Epidermal melanocyte (primary cell): ENCODE data around the gene OR2A12.
"Not testable (repeated sequence)": the region's sequence is repeated elsewhere in the genome, so short reads cannot be mapped to it uniquely, and the experiment has no call there.

Source experiments
- DNase-seq: peaks from one replicate; pipeline ENCODE4 v3.0.0; 2011; ENCODE audit warnings: low spot score; ENCODE audit not compliant: insufficient read length

The OR2A12 gene

GRCh38 chr7:144085978-144086377 lies at the start of gene OR2A12:
Gene OR2A12 (plus strand): TSS chr7:144086278. CDS start chr7:144095108, 8,830 bp downstream.
- DNase-seq: no peak

- DNase-seq: no peak
Observed at GRCh38 chr7:144036302-144036885, 49.7 kb upstream of the OR2A12 start.

GRCh38 chr7:144037414-144038035 lies 48.6 kb upstream of the OR2A12 start:
- DNase-seq: no peak

- no peak for DNase-seq
Observed at GRCh38 chr7:144038887-144039286, 47.2 kb upstream of the OR2A12 start.

- no peak for DNase-seq
Observed at GRCh38 chr7:144048648-144049047, 37.4 kb upstream of the OR2A12 start, which contains the start of gene OR2A5. Gene OR2A5 (plus strand): TSS chr7:144048948. CDS start chr7:144050402, 1,454 bp downstream.

GRCh38 chr7:144049491-144049890 lies 36.6 kb upstream of the OR2A12 start:
- no peak for DNase-seq

- no peak for DNase-seq
Observed at GRCh38 chr7:144050093-144050492, 36.0 kb upstream of the OR2A12 start.

- not testable (repeated sequence) for DNase-seq
Observed at GRCh38 chr7:144050884-144051283, 35.2 kb upstream of the OR2A12 start.

GRCh38 chr7:144057954-144058353 lies 28.1 kb upstream of the OR2A12 start:
- no peak for DNase-seq

GRCh38 chr7:144063710-144064109 lies 22.4 kb upstream of the OR2A12 start:
- no peak for DNase-seq

GRCh38 chr7:144069511-144069910 lies 16.6 kb upstream of the OR2A12 start, which contains the start of gene OR2A25:
Gene OR2A25 (plus strand): TSS chr7:144069811. CDS start chr7:144074220, 4,409 bp downstream.
- no peak for DNase-seq

- no peak for DNase-seq
Observed at GRCh38 chr7:144069953-144070352, 16.1 kb upstream of the OR2A12 start.

- DNase-seq: no peak
Observed at GRCh38 chr7:144074374-144074773, 11.7 kb upstream of the OR2A12 start.

- DNase-seq: no peak
Observed at GRCh38 chr7:144086730-144087129, 652 bp downstream of the OR2A12 start.

GRCh38 chr7:144087230-144087629 lies 1.2 kb downstream of the OR2A12 start:
- no peak for DNase-seq

- no peak for DNase-seq
Observed at GRCh38 chr7:144090667-144091066, 4.6 kb downstream of the OR2A12 start.

- DNase-seq: no peak
Observed at GRCh38 chr7:144098776-144099175, 12.7 kb downstream of the OR2A12 start.

- DNase-seq: no peak
Observed at GRCh38 chr7:144100607-144101006, 14.5 kb downstream of the OR2A12 start.

GRCh38 chr7:144102041-144102440 lies 16.0 kb downstream of the OR2A12 start:
- no peak for DNase-seq

- no peak for DNase-seq
Observed at GRCh38 chr7:144105211-144105610, 19.1 kb downstream of the OR2A12 start.

GRCh38 chr7:144109283-144109682 lies 23.2 kb downstream of the OR2A12 start, which contains the start of gene OR2A2:
Gene OR2A2 (plus strand): TSS chr7:144109583. CDS start chr7:144109583, 0 bp downstream.
- DNase-seq: no peak

GRCh38 chr7:144110272-144110671 lies 24.2 kb downstream of the OR2A12 start:
- no peak for DNase-seq

- no peak for DNase-seq
Observed at GRCh38 chr7:144113651-144114050, 27.6 kb downstream of the OR2A12 start.
